Nephron (organoid): Measurements from ENCODE around the gene EPHA4.
A peak's percentile ranks its signal among the peaks of the same experiment; 100 is the strongest.

Source experiments
- H3K27ac Mint-ChIP-seq, 3 experiments: 2 replicates each; pipeline ENCODE4 v1.8.0; 2020; ENCODE audit warnings: mixed read lengths in 3 of 3, mild to moderate bottlenecking in 2 of 3, moderate library complexity in 1 of 3
- H3K27me3 Mint-ChIP-seq: 2 replicates; pipeline ENCODE4 v1.8.0; 2021; ENCODE audit warnings: low read depth, mild to moderate bottlenecking, moderate library complexity, mixed read lengths
- H3K36me3 Mint-ChIP-seq: 2 replicates; pipeline ENCODE4 v1.8.0; 2020; ENCODE audit warnings: low read depth, mixed read lengths
- H3K4me1 Mint-ChIP-seq: 2 replicates; pipeline ENCODE4 v1.8.0; 2020; ENCODE audit warnings: mixed read lengths
- H3K4me3 Mint-ChIP-seq, 3 experiments: 2 replicates each; pipeline ENCODE4 v1.8.0; 2020; ENCODE audit warnings: mild to moderate bottlenecking in 3 of 3, mixed read lengths in 3 of 3, moderate library complexity in 2 of 3
- H3K9me3 Mint-ChIP-seq: 2 replicates; pipeline ENCODE4 v1.8.0; 2020; ENCODE audit warnings: mixed read lengths
- CTCF ChIP-seq, 3 experiments: fragments of 200-600 bp; sonication (generic); IDR thresholded peaks; one replicate each; pipeline ENCODE4 v1.5.0; 2021; ENCODE audit warnings: antibody characterized with exemption in 3 of 3; ENCODE audit not compliant: unreplicated experiment in 3 of 3

EPHA4 gene

DNA sequence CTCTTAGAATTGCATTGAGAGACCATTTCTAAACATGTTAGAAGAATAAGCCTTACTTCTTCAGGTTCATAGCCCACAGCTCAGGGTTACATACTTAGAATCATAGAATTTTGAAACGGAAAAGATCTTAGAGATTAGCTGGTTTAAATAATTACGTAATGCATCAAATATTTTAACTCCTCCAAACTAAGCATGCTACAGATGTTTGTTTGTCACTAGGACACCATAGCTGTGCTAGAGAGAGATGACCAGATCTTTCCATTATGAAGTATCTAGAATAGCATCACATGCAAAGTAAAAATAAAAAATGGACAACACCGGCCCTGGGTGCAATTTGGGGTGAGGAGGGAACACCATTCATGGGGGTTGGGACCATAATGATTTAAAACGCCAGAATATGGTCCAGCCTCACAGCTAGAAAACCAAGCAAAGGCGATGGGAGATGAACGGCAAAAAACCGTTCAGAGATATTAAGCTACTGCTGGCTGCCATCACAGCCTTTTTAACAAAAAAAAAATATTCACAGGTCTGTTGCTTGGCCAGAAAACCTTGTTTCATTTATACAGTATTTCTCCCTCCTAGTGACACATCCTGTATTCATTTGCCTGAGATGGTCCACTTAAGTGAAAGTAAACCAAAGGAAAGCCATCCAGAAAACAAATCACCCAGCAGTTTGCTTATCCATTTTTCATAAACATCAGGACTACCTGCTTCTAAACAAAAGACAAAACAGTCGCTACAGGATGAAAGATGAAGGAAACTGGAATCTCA is 94.2 kb downstream of the EPHA4 start:
- H3K36me3 Mint-ChIP-seq = peaks cover 43% of the 10 kb centered on the region
- TF ChIP-seq CTCF (IDR thresholded peaks at IDR 0.05; ENCODE audit: unreplicated experiment in 3 of 3) = no peak
- H3K4me1 Mint-ChIP-seq = peaks cover 40% of the 10 kb centered on the region
- peak overlapping the region in 1 of 3 experiments; percentile 98 for H3K27ac Mint-ChIP-seq
- H3K27me3 Mint-ChIP-seq = no peaks in the 10 kb centered on the region
- H3K9me3 Mint-ChIP-seq = no peaks in the 10 kb centered on the region
- H3K4me3 Mint-ChIP-seq = no peak overlapping the region

- no peaks in the 10 kb centered on the region for H3K27me3 Mint-ChIP-seq
- no peak for TF ChIP-seq CTCF (IDR thresholded peaks at IDR 0.05; ENCODE audit: unreplicated experiment in 3 of 3)
- peaks cover 33% of the 10 kb centered on the region for H3K4me1 Mint-ChIP-seq
- H3K4me3 Mint-ChIP-seq = no peak overlapping the region
- H3K9me3 Mint-ChIP-seq = no peaks in the 10 kb centered on the region
- H3K27ac Mint-ChIP-seq = no peak overlapping the region
- H3K36me3 Mint-ChIP-seq = peaks cover 35% of the 10 kb centered on the region
Measured at GRCh38 chr2:221476195-221476594, 95.9 kb downstream of the EPHA4 start.

- Mint-ChIP-seq H3K9me3 (no peaks in the 10 kb centered on the region), H3K4me1 (peaks cover 16% of the 10 kb centered on the region), H3K4me3 (no peak overlapping the region), H3K27ac (no peak overlapping the region), H3K27me3 (no peaks in the 10 kb centered on the region), H3K36me3 (peaks cover 34% of the 10 kb centered on the region)
- TF ChIP-seq CTCF (IDR thresholded peaks at IDR 0.05; ENCODE audit: unreplicated experiment in 3 of 3) = no peak
Measured at GRCh38 chr2:221473451-221473850, 98.7 kb downstream of the EPHA4 start.

- Mint-ChIP-seq H3K27ac (no peak overlapping the region), H3K4me3 (no peak overlapping the region), H3K36me3 (peaks cover 19% of the 10 kb centered on the region), H3K9me3 (no peaks in the 10 kb centered on the region), H3K4me1 (peaks cover 22% of the 10 kb centered on the region), H3K27me3 (no peaks in the 10 kb centered on the region)
- TF ChIP-seq CTCF (IDR thresholded peaks at IDR 0.05; ENCODE audit: unreplicated experiment in 3 of 3) = no peak
Measured at GRCh38 chr2:221468317-221468716, 103.8 kb downstream of the EPHA4 start.

DNA sequence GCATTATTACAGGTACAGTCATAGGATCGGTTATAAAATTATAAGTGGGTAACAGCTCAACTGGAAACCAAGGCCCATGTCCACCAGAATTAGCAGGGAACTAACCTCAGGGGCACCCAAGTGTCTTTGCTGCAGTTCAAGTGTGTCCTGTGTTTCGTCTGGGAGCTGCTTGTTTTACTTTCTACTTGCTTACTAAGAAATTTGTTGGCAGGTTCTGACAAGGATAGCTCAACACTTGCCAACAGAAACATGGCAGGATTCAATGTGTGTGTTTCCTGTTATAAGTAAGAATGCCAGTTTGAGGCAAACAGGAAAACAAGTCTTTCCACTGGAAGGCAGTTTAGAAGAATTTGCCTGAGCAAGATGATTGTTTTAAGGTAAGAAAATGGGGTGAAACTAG is 104.5 kb downstream of the EPHA4 start:
- Mint-ChIP-seq H3K9me3 (no peaks in the 10 kb centered on the region), H3K27me3 (peaks cover 5% of the 10 kb centered on the region), H3K4me1 (peaks cover 22% of the 10 kb centered on the region), H3K36me3 (peaks cover 14% of the 10 kb centered on the region), H3K27ac (peak overlapping the region in 1 of 3 experiments; percentile 14), H3K4me3 (no peak overlapping the region)
- no peak for TF ChIP-seq CTCF (IDR thresholded peaks at IDR 0.05; ENCODE audit: unreplicated experiment in 3 of 3)

GRCh38 chr2:221466744-221467143 is 105.4 kb downstream of the EPHA4 start:
- Mint-ChIP-seq H3K27me3 (peaks cover 5% of the 10 kb centered on the region), H3K9me3 (no peaks in the 10 kb centered on the region), H3K27ac (peak overlapping the region; percentile 3 to 25 (median 14)), H3K4me3 (no peak overlapping the region), H3K36me3 (peaks cover 14% of the 10 kb centered on the region), H3K4me1 (peaks cover 22% of the 10 kb centered on the region)
- TF ChIP-seq CTCF (IDR thresholded peaks at IDR 0.05; ENCODE audit: unreplicated experiment in 3 of 3) = no peak
